GM12892 (cell line): ENCODE measurements around the gene PKN1.
"Not testable (repeated sequence)": the region's sequence is repeated elsewhere in the genome, so short reads cannot be mapped to it uniquely, and the experiment has no call there.

Experiments
- POLR2A ChIP-seq: IDR thresholded peaks from 2 replicates; pipeline ENCODE4 v1.6.1; 2011; ENCODE audit warnings: low read depth, low read length, control low read depth
- POLR2AphosphoS5 ChIP-seq: IDR thresholded peaks from 2 replicates; pipeline ENCODE4 v1.6.1; 2011; ENCODE audit warnings: low read depth, low read length, control low read depth
- TAF1 ChIP-seq: IDR thresholded peaks from 2 replicates; pipeline ENCODE4 v1.6.1; 2011; ENCODE audit warnings: low read depth, mild to moderate bottlenecking, control low read depth, low read length, borderline replicate concordance

DNA sequence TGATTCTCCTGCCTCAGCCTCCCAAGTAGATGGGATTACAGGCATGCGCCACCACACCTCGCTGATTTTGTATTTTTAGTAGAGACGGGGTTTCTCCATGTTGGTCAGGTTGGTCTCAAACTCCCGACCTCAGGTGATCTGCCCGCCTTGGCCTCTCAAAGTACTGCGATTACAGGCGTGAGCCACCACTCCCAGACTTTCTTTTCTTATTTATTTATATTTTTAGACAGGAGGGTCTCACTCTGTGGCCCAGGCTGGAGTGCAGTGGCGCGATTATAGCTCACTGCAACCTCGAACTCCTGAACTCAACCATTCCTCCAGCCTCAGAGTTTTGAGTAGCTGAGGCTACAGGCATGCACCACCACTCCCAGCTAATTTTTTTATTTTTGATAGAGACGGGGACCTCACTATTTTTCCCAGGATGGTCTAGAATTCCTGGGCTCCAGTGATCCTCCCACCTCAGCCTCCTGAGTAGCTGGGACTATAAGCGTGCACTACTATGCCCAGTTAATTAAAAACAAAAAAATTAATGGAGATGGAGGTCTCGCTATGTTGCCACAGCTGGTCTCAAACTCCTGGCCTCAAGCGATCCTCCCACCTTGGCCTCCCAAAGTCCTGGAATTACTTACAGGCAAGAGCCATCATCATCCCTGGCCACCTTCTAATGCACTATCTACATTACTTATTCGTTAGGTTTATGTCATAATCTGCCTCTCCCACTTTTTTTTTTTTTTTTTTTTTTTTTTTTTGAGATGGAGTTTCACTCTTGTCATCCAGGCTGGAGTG, 29.8 kb upstream of the PKN1 start:
- TF ChIP-seq POLR2AphosphoS5, TAF1, POLR2A: not testable (repeated sequence)
